GM12891 (cell line): ENCODE measurements around the gene MAPK1.

Experiments
- POLR2A ChIP-seq: IDR thresholded peaks from 2 replicates; pipeline ENCODE4 v1.6.1; 2011; ENCODE audit warnings: low read depth, low read length, control low read depth
- POLR2AphosphoS5 ChIP-seq: IDR thresholded peaks from 2 replicates; pipeline ENCODE4 v1.6.1; 2011; ENCODE audit warnings: low read depth, low read length, control low read depth
- POU2F2 ChIP-seq: IDR thresholded peaks from 2 replicates; pipeline ENCODE4 v1.6.1; 2011; ENCODE audit warnings: low read depth, mild to moderate bottlenecking, control low read depth, low read length, moderate library complexity
- SPI1 ChIP-seq: IDR thresholded peaks from 2 replicates; pipeline ENCODE4 v1.6.1; 2011; ENCODE audit warnings: low read depth, low read length, control low read depth
- TAF1 ChIP-seq: IDR thresholded peaks from 2 replicates; pipeline ENCODE4 v1.6.1; 2011; ENCODE audit warnings: low read depth, low read length, control low read depth

DNA sequence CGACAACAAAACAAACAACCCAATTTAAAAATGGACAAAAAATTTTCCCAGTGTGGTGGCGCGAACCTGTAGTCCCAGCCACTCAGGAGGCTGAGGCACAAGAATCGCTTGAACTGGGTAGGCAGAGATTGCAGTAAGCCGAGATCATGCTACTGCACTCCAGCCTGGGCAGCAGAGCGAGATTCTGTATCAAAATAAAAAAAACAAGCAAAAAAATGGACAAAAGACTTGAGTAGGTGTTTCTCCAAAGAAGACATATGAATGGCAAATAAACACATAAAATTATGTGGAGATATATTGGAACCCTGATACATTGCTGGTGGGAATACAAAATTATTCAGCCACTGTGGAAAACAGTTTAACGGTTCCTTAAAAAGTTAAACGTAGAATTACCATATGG, 27.4 kb upstream of the MAPK1 start:
- no peak for TF ChIP-seq POLR2A
- TF ChIP-seq SPI1: no peak
- TF ChIP-seq POLR2AphosphoS5: no peak
- TF ChIP-seq TAF1: no peak
- no peak for TF ChIP-seq POU2F2
